Measurements from ENCODE around the gene RBP5.

DNA sequence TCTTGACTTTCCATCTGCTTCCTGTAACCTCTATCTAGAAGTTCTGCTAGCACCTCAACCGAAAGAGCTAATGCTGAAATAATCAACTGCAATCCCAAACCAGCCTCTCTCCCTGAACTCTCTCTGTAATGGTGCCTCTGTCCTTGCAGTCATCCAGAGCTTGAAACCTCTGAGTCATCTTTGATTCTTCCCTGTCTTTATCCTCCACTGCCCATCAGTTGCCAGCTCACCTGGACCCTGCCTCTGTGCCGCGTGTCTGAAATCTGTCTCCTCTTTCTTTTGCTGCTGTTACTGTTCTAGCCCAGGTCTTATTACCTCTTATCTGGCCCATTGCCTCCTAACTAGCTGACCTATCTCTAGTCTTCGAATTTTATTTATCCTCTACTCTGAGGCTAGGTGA is 17.0 kb upstream of the RBP5 start:
- TF ChIP-seq CTCF (IDR thresholded peaks at IDR 0.05) (no peak), POLR2A (IDR thresholded peaks at IDR 0.05) (no peak)
